Activated T-cell treated with anti-CD3 and anti-CD28 coated beads, Interleukin-2, amount 50 U/mL, for 24 hours (primary cell): ENCODE measurements around the gene HSP90B1.
A peak's percentile ranks its signal among the peaks of the same experiment; 100 is the strongest.

Experiments
- DNase-seq: peaks from one replicate; pipeline ENCODE4 v3.0.0-alpha.2; 2020
- H3K27ac Mint-ChIP-seq: 2 replicates; pipeline ENCODE4 v1.8.0; 2020; ENCODE audit warnings: mild to moderate bottlenecking, mixed read lengths
- H3K27me3 Mint-ChIP-seq: 2 replicates; pipeline ENCODE4 v1.8.0; 2020; ENCODE audit warnings: mixed read lengths
- H3K36me3 Mint-ChIP-seq: 2 replicates; pipeline ENCODE4 v1.8.0; 2020; ENCODE audit warnings: low read depth, mixed read lengths
- H3K4me1 Mint-ChIP-seq: 2 replicates; pipeline ENCODE4 v1.8.0; 2020; ENCODE audit warnings: low read depth, mixed read lengths
- H3K4me3 Mint-ChIP-seq: 2 replicates; pipeline ENCODE4 v1.8.0; 2020; ENCODE audit warnings: mild to moderate bottlenecking, moderate library complexity, mixed read lengths
- H3K9me3 Mint-ChIP-seq: 2 replicates; pipeline ENCODE4 v1.8.0; 2020; ENCODE audit warnings: mixed read lengths

HSP90B1 gene

GRCh38 chr12:103930034-103930786, at the start of gene HSP90B1:
Gene HSP90B1, plus strand, starts transcription at chr12:103930410. Its CDS starts 106 bp downstream, at chr12:103930516.
- peaks cover 3% of the 10 kb centered on the region for H3K27me3 Mint-ChIP-seq
- H3K9me3 Mint-ChIP-seq = no peaks in the 10 kb centered on the region
- DNase-seq = peak; percentile 99
- H3K36me3 Mint-ChIP-seq = peaks cover 62% of the 10 kb centered on the region
- peak within 1 kb of the TSS; percentile 87 for H3K4me3 Mint-ChIP-seq
- peaks cover 64% of the 10 kb centered on the region for H3K4me1 Mint-ChIP-seq
- H3K27ac Mint-ChIP-seq = peak within 1 kb of the TSS; percentile 99

- H3K9me3 Mint-ChIP-seq = no peaks in the 10 kb centered on the region
- no peaks in the 10 kb centered on the region for H3K36me3 Mint-ChIP-seq
- H3K27ac Mint-ChIP-seq = peak overlapping the region; percentile 1
- no peaks in the 10 kb centered on the region for H3K27me3 Mint-ChIP-seq
- H3K4me3 Mint-ChIP-seq = no peak overlapping the region
- DNase-seq = no peak
- peaks cover 29% of the 10 kb centered on the region for H3K4me1 Mint-ChIP-seq
Observed at GRCh38 chr12:103881261-103881660, 48.9 kb upstream of the HSP90B1 start.

DNA sequence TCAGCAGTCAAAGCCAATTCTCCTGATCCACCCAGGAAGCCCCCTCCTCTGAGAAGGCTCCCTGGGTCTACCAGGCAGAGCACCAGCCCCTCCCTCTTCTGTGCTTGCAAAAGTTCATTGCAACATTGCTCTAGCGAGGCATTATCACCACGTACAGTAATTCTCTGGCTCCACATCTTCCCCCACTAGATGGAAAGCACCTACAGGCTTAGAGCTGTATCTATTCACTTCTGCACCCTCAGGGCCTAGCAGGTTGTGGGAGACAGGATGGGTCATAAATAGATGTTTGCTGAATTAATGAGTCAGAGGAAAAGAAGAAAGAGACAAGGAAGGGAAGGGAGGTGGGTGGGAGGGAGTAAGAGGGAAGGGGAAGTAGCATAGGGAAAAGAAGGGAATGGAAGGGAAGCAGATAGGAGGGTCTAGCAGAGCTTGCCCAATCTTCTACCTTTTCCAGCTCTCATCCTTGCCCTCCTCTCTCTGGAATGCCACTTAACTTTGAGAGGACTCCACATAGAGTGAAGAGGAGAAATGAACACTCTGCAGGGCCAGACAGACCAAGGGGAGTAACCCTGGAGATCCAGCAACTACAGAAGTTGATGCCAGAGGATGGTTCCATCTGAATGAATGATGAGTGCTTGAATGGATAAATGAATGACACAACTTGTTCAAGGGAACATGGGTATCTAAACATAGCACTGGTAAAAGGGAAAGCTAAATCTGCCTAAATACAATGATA, 47.2 kb upstream of the HSP90B1 start:
- Mint-ChIP-seq H3K36me3 (no peaks in the 10 kb centered on the region), H3K27ac (no peak overlapping the region), H3K9me3 (no peaks in the 10 kb centered on the region), H3K4me3 (no peak overlapping the region), H3K27me3 (no peaks in the 10 kb centered on the region), H3K4me1 (peaks cover 26% of the 10 kb centered on the region)
- DNase-seq = no peak

- DNase-seq = no peak
- no peaks in the 10 kb centered on the region for H3K9me3 Mint-ChIP-seq
- H3K27me3 Mint-ChIP-seq = no peaks in the 10 kb centered on the region
- peaks cover 24% of the 10 kb centered on the region for H3K4me1 Mint-ChIP-seq
- no peak overlapping the region for H3K27ac Mint-ChIP-seq
- H3K36me3 Mint-ChIP-seq = no peaks in the 10 kb centered on the region
- no peak overlapping the region for H3K4me3 Mint-ChIP-seq
Observed at GRCh38 chr12:103883908-103884307, 46.3 kb upstream of the HSP90B1 start.

DNA sequence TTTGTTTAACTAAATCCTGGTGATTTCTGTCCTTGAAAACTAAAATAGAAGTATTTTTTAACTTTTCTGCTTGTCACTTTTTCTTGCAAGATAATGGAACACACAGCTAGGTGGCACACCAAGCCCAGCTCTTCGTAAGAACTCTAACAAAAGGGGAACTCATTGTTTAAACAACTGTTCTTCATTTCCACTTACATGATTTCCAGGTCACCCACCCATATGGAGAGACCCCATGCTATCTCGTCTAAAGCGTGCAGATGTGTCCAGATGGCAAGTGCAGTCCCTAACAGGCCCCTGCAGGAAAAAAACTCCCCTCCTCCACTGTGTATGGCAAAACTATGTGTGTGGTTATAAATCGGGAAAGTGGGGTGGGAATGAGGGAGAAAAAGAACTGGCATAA, 45.9 kb upstream of the HSP90B1 start:
- no peak overlapping the region for H3K27ac Mint-ChIP-seq
- H3K36me3 Mint-ChIP-seq = no peaks in the 10 kb centered on the region
- no peak for DNase-seq
- H3K9me3 Mint-ChIP-seq = no peaks in the 10 kb centered on the region
- no peaks in the 10 kb centered on the region for H3K27me3 Mint-ChIP-seq
- H3K4me3 Mint-ChIP-seq = no peak overlapping the region
- H3K4me1 Mint-ChIP-seq = peaks cover 21% of the 10 kb centered on the region

GRCh38 chr12:103886195-103886797, 43.9 kb upstream of the HSP90B1 start:
- no peak for DNase-seq
- Mint-ChIP-seq H3K9me3 (no peaks in the 10 kb centered on the region), H3K27me3 (no peaks in the 10 kb centered on the region), H3K36me3 (no peaks in the 10 kb centered on the region), H3K4me3 (no peak overlapping the region), H3K27ac (no peak overlapping the region), H3K4me1 (peaks cover 8% of the 10 kb centered on the region)

GRCh38 chr12:103887738-103888137, 42.5 kb upstream of the HSP90B1 start:
- no peaks in the 10 kb centered on the region for H3K36me3 Mint-ChIP-seq
- DNase-seq = no peak
- no peaks in the 10 kb centered on the region for H3K27me3 Mint-ChIP-seq
- H3K27ac Mint-ChIP-seq = no peak overlapping the region
- no peak overlapping the region for H3K4me3 Mint-ChIP-seq
- H3K9me3 Mint-ChIP-seq = no peaks in the 10 kb centered on the region
- peaks cover 8% of the 10 kb centered on the region for H3K4me1 Mint-ChIP-seq

GRCh38 chr12:103897316-103897715, 32.9 kb upstream of the HSP90B1 start:
- H3K9me3 Mint-ChIP-seq = no peaks in the 10 kb centered on the region
- no peaks in the 10 kb centered on the region for H3K27me3 Mint-ChIP-seq

GRCh38 chr12:103901518-103902173, 28.6 kb upstream of the HSP90B1 start:
- H3K27me3 Mint-ChIP-seq = no peaks in the 10 kb centered on the region
- peaks cover 61% of the 10 kb centered on the region for H3K4me1 Mint-ChIP-seq
- peak overlapping the region; percentile 49 for H3K4me3 Mint-ChIP-seq
- no peaks in the 10 kb centered on the region for H3K36me3 Mint-ChIP-seq
- H3K9me3 Mint-ChIP-seq = no peaks in the 10 kb centered on the region
- peak overlapping the region; percentile 83 for H3K27ac Mint-ChIP-seq
- peak; percentile 44 for DNase-seq

More at GRCh38 chr12:103897316-103897715, 32.9 kb upstream of the HSP90B1 start:
- no peak overlapping the region for H3K4me3 Mint-ChIP-seq
- DNase-seq = no peak
- peaks cover 29% of the 10 kb centered on the region for H3K4me1 Mint-ChIP-seq
- no peaks in the 10 kb centered on the region for H3K36me3 Mint-ChIP-seq
- H3K27ac Mint-ChIP-seq = no peak overlapping the region

- Mint-ChIP-seq H3K27me3 (no peaks in the 10 kb centered on the region), H3K9me3 (no peaks in the 10 kb centered on the region), H3K4me3 (no peak overlapping the region), H3K27ac (peak overlapping the region; percentile 30), H3K36me3 (no peaks in the 10 kb centered on the region), H3K4me1 (peaks cover 68% of the 10 kb centered on the region)
- no peak for DNase-seq
Observed at GRCh38 chr12:103903993-103904392, 26.2 kb upstream of the HSP90B1 start.

- Mint-ChIP-seq H3K27ac (peak overlapping the region; percentile 79), H3K36me3 (no peaks in the 10 kb centered on the region), H3K27me3 (no peaks in the 10 kb centered on the region), H3K4me1 (peaks cover 61% of the 10 kb centered on the region), H3K9me3 (no peaks in the 10 kb centered on the region), H3K4me3 (no peak overlapping the region)
- no peak for DNase-seq
Observed at GRCh38 chr12:103905730-103906349, 24.4 kb upstream of the HSP90B1 start.

- Mint-ChIP-seq H3K27ac (no peak overlapping the region), H3K36me3 (no peaks in the 10 kb centered on the region), H3K27me3 (no peaks in the 10 kb centered on the region), H3K9me3 (no peaks in the 10 kb centered on the region), H3K4me3 (no peak overlapping the region), H3K4me1 (peaks cover 41% of the 10 kb centered on the region)
- DNase-seq = no peak
Observed at GRCh38 chr12:103908246-103908541, 22.0 kb upstream of the HSP90B1 start.

GRCh38 chr12:103908877-103909276, 21.3 kb upstream of the HSP90B1 start:
- no peaks in the 10 kb centered on the region for H3K36me3 Mint-ChIP-seq
- DNase-seq = no peak
- peak overlapping the region; percentile 22 for H3K27ac Mint-ChIP-seq
- no peaks in the 10 kb centered on the region for H3K9me3 Mint-ChIP-seq
- H3K4me3 Mint-ChIP-seq = no peak overlapping the region
- no peaks in the 10 kb centered on the region for H3K27me3 Mint-ChIP-seq
- peaks cover 34% of the 10 kb centered on the region for H3K4me1 Mint-ChIP-seq

DNA sequence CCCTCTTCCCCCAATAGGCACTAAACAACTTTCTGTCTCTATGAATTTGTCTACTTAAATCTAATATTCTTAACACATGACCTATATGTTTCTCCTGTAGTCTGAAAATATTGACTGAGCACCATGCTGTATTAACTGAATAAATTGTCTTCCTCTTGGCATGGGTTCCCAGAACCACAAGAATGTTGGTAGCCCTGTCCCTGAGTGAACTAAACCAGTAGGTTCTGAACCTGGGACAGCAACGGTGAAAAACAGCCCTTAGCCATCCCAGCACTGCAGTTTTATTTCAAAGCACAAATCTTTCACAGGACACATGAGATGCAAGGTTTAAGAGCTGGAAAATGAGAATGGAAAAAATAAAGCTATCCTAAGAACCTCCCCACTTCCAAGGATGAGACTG, 20.4 kb upstream of the HSP90B1 start:
- Mint-ChIP-seq H3K27ac (no peak overlapping the region), H3K9me3 (no peaks in the 10 kb centered on the region), H3K4me3 (no peak overlapping the region), H3K27me3 (no peaks in the 10 kb centered on the region), H3K36me3 (no peaks in the 10 kb centered on the region), H3K4me1 (peaks cover 26% of the 10 kb centered on the region)
- no peak for DNase-seq
